ENCODE data around the gene SBSN. TPM values are rescaled to one million over a fixed set of nuclear protein-coding genes. Genes with fewer than 3 reads are reported as not detected.

The SBSN gene
- total RNA-seq, 4 donors from 2014 or later = not detected

GRCh38 chr19:35534803-35535480 is 6.8 kb upstream of the SBSN start:
- 63% methylated on average over 10 of the region's 10 CpGs for WGBS
- intact Hi-C loops (cut with DNase I) = no loop called here
- peaks cover 0 to 61% (median 24%) of the 10 kb centered on the region in 4 donors for H3K27me3 ChIP-seq

GRCh38 chr19:35533822-35534392 is 5.8 kb upstream of the SBSN start:
- no peak for DNase-seq (ENCODE audit: extremely low spot score)
- no peak overlapping the region for H3K4me3 ChIP-seq
- H3K9me3 ChIP-seq = no peaks in the 10 kb centered on the region
- intact Hi-C loops (cut with DNase I) = no loop called here
- peaks cover 7 to 11% (median 9%) of the 10 kb centered on the region in 4 donors for H3K4me1 ChIP-seq
- H3K27ac ChIP-seq (replicated peaks in 1 of 4) = no peak overlapping the region
- TF ChIP-seq POLR2AphosphoS5 (IDR thresholded peaks at IDR 0.05) (no peak), EP300 (IDR thresholded peaks at IDR 0.05) (no peak), POLR2A (IDR thresholded peaks at IDR 0.05; ENCODE audit: low read depth) (no peak)
- TF ChIP-seq, protein P1, sequence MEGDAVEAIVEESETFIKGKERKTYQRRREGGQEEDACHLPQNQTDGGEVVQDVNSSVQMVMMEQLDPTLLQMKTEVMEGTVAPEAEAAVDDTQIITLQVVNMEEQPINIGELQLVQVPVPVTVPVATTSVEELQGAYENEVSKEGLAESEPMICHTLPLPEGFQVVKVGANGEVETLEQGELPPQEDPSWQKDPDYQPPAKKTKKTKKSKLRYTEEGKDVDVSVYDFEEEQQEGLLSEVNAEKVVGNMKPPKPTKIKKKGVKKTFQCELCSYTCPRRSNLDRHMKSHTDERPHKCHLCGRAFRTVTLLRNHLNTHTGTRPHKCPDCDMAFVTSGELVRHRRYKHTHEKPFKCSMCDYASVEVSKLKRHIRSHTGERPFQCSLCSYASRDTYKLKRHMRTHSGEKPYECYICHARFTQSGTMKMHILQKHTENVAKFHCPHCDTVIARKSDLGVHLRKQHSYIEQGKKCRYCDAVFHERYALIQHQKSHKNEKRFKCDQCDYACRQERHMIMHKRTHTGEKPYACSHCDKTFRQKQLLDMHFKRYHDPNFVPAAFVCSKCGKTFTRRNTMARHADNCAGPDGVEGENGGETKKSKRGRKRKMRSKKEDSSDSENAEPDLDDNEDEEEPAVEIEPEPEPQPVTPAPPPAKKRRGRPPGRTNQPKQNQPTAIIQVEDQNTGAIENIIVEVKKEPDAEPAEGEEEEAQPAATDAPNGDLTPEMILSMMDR (IDR thresholded peaks at IDR 0.05) = no peak
- WGBS = 0% methylated on average over 12 of the region's 30 CpGs
- no peaks in the 10 kb centered on the region for H3K36me3 ChIP-seq
- H3K27me3 ChIP-seq = peaks cover 0 to 72% (median 24%) of the 10 kb centered on the region in 4 donors

More at GRCh38 chr19:35534803-35535480, 6.8 kb upstream of the SBSN start:
- Histone ChIP-seq H3K9me3 (no peaks in the 10 kb centered on the region), H3K4me1 (peaks cover 7 to 11% (median 9%) of the 10 kb centered on the region in 4 donors), H3K27ac (replicated peaks in 1 of 4) (no peak overlapping the region), H3K4me3 (no peak overlapping the region), H3K36me3 (no peaks in the 10 kb centered on the region)
- no peak for TF ChIP-seq EP300 (IDR thresholded peaks at IDR 0.05)
- TF ChIP-seq, protein P1 (IDR thresholded peaks at IDR 0.05) = no peak
- TF ChIP-seq POLR2AphosphoS5 (IDR thresholded peaks at IDR 0.05) = no peak
- TF ChIP-seq POLR2A (IDR thresholded peaks at IDR 0.05; ENCODE audit: low read depth) = no peak
- no peak for DNase-seq (ENCODE audit: extremely low spot score)

DNA sequence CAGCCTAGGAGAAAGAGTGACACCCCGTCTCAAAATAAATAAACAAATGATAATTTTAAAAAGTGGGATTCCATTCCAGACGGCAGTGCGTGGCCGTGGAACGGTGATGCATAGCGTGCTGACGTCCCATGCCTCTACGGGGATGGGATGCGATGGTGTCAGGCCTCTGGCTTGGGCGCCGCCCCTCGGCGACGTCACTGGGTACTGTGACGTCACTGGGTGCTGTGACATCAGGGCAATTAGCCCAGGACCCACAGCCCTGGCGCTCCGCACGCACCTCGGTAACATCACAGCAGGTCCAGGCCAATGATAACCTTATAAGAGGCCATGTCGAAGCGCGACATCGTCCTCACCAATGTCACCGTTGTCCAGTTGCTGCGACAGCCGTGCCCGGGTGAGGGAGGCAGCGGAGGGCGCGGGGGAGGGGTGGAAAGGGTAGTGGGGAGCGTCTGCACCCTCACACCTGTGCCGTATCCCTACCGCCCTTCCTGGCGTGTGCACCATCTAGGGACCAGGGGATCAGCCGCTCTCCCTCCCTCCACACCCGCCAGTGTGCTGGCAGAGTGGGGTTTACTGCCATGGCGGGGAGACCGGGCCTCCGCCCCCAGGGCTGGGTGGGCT is 5.2 kb upstream of the SBSN start, which contains the start of gene GAPDHS:
Gene GAPDHS (plus strand): TSS at position 256 of the 621 bp plus-strand sequence. CDS start 72 bp downstream, at position 328.
- H3K4me1 ChIP-seq = peaks cover 7 to 11% (median 9%) of the 10 kb centered on the region in 4 donors
- no peaks in the 10 kb centered on the region for H3K9me3 ChIP-seq
- TF ChIP-seq EP300 (IDR thresholded peaks at IDR 0.05) = no peak
- TF ChIP-seq, protein P1 (IDR thresholded peaks at IDR 0.05) = no peak
- TF ChIP-seq POLR2AphosphoS5 (IDR thresholded peaks at IDR 0.05) = no peak
- no peak for TF ChIP-seq POLR2A (IDR thresholded peaks at IDR 0.05; ENCODE audit: low read depth)
- no peak within 1 kb of the TSS for H3K27ac ChIP-seq (replicated peaks in 1 of 4)
- no peak within 1 kb of the TSS for H3K4me3 ChIP-seq
- WGBS = 55% methylated on average over 22 of the region's 39 CpGs
- intact Hi-C loops (cut with DNase I) = no loop called here
- H3K27me3 ChIP-seq = peaks cover 0 to 78% (median 26%) of the 10 kb centered on the region in 4 donors
- no peak for DNase-seq (ENCODE audit: extremely low spot score)
- H3K36me3 ChIP-seq = no peaks in the 10 kb centered on the region

- peaks cover 0 to 95% (median 26%) of the 10 kb centered on the region in 4 donors for H3K27me3 ChIP-seq
- H3K4me3 ChIP-seq = no peak overlapping the region
- TF ChIP-seq POLR2A (IDR thresholded peaks at IDR 0.05; ENCODE audit: low read depth) (no peak), EP300 (IDR thresholded peaks at IDR 0.05) (no peak), POLR2AphosphoS5 (IDR thresholded peaks at IDR 0.05) (no peak)
- TF ChIP-seq, protein P1 (IDR thresholded peaks at IDR 0.05) = no peak
- intact Hi-C loops (cut with DNase I) = no loop called here
- no peaks in the 10 kb centered on the region for H3K9me3 ChIP-seq
- WGBS = 56% methylated on average over 6 of the region's 6 CpGs
- H3K4me1 ChIP-seq = peaks cover 7 to 11% (median 9%) of the 10 kb centered on the region in 4 donors
- no peak overlapping the region for H3K27ac ChIP-seq (replicated peaks in 1 of 4)
- DNase-seq (ENCODE audit: extremely low spot score) = no peak
- no peaks in the 10 kb centered on the region for H3K36me3 ChIP-seq
Observed at GRCh38 chr19:35531291-35531690, 3.2 kb upstream of the SBSN start.
